ENCODE measurements around the gene MVP.

DNA sequence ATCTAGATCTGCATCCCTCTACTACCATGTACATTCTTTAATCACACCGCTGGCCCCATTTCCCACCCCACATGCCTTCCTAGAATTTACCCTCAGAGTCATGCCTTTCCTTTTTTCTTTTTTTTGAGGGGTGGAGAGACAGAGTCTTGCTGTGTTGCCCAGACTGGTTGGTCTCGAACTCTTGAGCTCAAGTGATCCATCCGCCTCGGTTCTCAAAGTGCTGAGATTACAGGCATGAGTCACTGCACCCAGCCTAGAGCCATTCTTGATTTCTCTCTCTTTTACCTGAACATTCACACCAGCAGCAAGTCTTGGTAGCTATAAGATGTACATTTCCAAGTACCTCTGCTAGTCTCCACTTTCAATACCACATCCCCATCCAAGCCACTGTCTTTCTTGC lies 2.2 kb upstream of the MVP start:
- TF ChIP-seq ELF4 (IDR thresholded peaks at IDR 0.05), result no peak
- TF ChIP-seq ZNF384 (IDR thresholded peaks at IDR 0.05), result no peak
- TF ChIP-seq CTBP1 (IDR thresholded peaks at IDR 0.05; ENCODE audit: borderline replicate concordance), result no peak

All from HEK293T (cell line).